Caco-2 (cell line): ENCODE measurements around the gene BCL2. TPM values are rescaled to one million over a fixed set of nuclear protein-coding genes. Genes with fewer than 3 reads are reported as not detected.

ENCODE experiments used
- BruUV-seq: library from RNA; stranded (reverse); fragments of 400-500 nt; replicated peaks from 2 replicates; lab custom pipeline; 2021; lab: Mats Ljungman, UMichigan
- CTCF ChIA-PET: fragments of 300-600 bp; sonication (Branson Sonifier 250); formaldehyde crosslinking; loops from one replicate; lab custom pipeline; 2022; ENCODE audit warnings: antibody characterized with exemption; lab: Charles Lee
- POLR2A ChIA-PET: fragments of 300-600 bp; sonication (Branson Sonifier 250); formaldehyde crosslinking; loops from one replicate; lab custom pipeline; 2022; ENCODE audit warnings: antibody characterized with exemption; lab: Charles Lee
- DNase-seq, 2 experiments: peaks; one replicate each; pipeline versions ENCODE4 v3.0.0 to v3.0.0-alpha.2; 2020 to 2022
- H3K27me3 ChIP-seq: replicated peaks from 2 replicates; pipeline ENCODE4 v1.6.0; 2011; ENCODE audit warnings: low read length; ENCODE audit not compliant: control insufficient read depth, insufficient read depth
- H3K36me3 ChIP-seq: 2 replicates; pipeline ENCODE4 v1.5.1; 2011; ENCODE audit warnings: low read length; ENCODE audit not compliant: control insufficient read depth, insufficient read depth
- H3K4me1 ChIP-seq: fragments of 250-450 bp; sonication (Bioruptor Pico); 2 replicates; pipeline ENCODE4 v1.5.1; 2020; ENCODE audit warnings: mild to moderate bottlenecking
- H3K4me3 ChIP-seq: 2 replicates; pipeline ENCODE4 v1.5.1; 2011; ENCODE audit warnings: low read depth, mild to moderate bottlenecking, control low read depth, low read length
- H3K9me3 ChIP-seq: fragments of 250-450 bp; sonication (Bioruptor Pico); 2 replicates; pipeline ENCODE4 v1.5.1; 2020; ENCODE audit warnings: mild to moderate bottlenecking, moderate library complexity
- H3K27ac Mint-ChIP-seq: one replicate; pipeline ENCODE4 v1.8.0; 2022; ENCODE audit warnings: mixed read lengths; ENCODE audit not compliant: unreplicated experiment
- H3K27me3 Mint-ChIP-seq: one replicate; pipeline ENCODE4 v1.8.0; 2022; ENCODE audit warnings: mixed read lengths; ENCODE audit not compliant: insufficient read depth, unreplicated experiment
- H3K36me3 Mint-ChIP-seq: one replicate; pipeline ENCODE4 v1.8.0; 2022; ENCODE audit warnings: mild to moderate bottlenecking, mixed read lengths; ENCODE audit not compliant: insufficient read depth, unreplicated experiment
- H3K4me1 Mint-ChIP-seq: one replicate; pipeline ENCODE4 v1.8.0; 2022; ENCODE audit warnings: low read depth, mixed read lengths; ENCODE audit not compliant: unreplicated experiment
- H3K4me3 Mint-ChIP-seq: one replicate; pipeline ENCODE4 v1.8.0; 2022; ENCODE audit warnings: mild to moderate bottlenecking, moderate library complexity, mixed read lengths; ENCODE audit not compliant: unreplicated experiment
- H3K9me3 Mint-ChIP-seq: one replicate; pipeline ENCODE4 v1.8.0; 2022; ENCODE audit warnings: mixed read lengths; ENCODE audit not compliant: unreplicated experiment
- intact Hi-C: fragments of 100-400 bp; cut with micrococcal nuclease; formaldehyde crosslinking; loops from one replicate; pipeline ENCODE4 v1.10.0; 2022; ENCODE audit not compliant: unreplicated experiment
- total RNA-seq: library from RNA; stranded (reverse); gene quantifications from 2 replicates; pipeline ENCODE4 v1.2.3, GENCODE V29; 2022
- TF ChIP-seq, protein P1 (sequence below), 2 experiments: fragments of 200-600 bp in 1 of 2; IDR thresholded peaks; 1 replicate in 1 of 2; 2 replicates in 1 of 2; pipeline versions ENCODE4 v1.5.1 to v1.8.0; 2011 to 2022; ENCODE audit warnings: antibody characterized with exemption in 1 of 2, control low read depth in 1 of 2, inconsistent platforms in 1 of 2, low read depth in 1 of 2, low read length in 1 of 2, mild to moderate bottlenecking in 1 of 2, moderate library complexity in 1 of 2; ENCODE audit not compliant: insufficient read depth in 1 of 2, severe bottlenecking in 1 of 2, unreplicated experiment in 1 of 2

The BCL2 gene
- total RNA-seq, 1 experiment from 2014 or later: 6.5 TPM

DNA sequence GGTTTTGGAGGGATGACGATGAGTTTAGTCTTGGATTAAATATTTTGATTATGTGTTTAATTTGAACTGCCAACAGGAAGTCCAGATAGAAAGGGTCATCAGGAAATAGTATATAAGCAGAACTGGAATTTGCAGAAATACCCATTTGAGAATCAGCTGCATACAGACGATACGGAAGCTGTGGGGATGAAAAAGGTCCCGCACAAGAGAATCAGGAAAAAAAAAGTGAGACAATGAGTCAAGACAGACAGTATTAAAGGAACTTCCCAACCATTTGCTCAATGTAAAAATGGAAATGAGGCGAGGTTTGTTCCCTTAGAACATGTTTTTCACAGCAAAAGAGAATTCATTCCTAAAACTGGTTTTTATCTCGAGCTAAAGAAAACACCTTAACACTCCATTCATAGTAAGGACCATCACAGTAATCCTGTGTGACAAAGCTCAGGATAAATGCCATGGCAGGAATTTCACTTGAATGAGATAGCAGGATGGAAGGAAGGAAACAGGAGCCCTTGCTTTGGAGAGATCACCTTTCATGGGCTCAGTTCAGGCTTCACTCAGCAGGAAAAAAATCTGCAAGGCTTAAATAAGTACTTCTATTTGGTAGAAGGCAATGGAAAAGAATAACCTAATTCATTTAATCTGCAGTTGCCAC is 29.3 kb downstream of the BCL2 start:
- Histone ChIP-seq H3K9me3 (no peaks in the 10 kb centered on the region), H3K27me3 (no peaks in the 10 kb centered on the region), H3K36me3 (no peaks in the 10 kb centered on the region), H3K4me1 (no peaks in the 10 kb centered on the region), H3K4me3 (no peak overlapping the region)
- TF ChIP-seq, protein P1, sequence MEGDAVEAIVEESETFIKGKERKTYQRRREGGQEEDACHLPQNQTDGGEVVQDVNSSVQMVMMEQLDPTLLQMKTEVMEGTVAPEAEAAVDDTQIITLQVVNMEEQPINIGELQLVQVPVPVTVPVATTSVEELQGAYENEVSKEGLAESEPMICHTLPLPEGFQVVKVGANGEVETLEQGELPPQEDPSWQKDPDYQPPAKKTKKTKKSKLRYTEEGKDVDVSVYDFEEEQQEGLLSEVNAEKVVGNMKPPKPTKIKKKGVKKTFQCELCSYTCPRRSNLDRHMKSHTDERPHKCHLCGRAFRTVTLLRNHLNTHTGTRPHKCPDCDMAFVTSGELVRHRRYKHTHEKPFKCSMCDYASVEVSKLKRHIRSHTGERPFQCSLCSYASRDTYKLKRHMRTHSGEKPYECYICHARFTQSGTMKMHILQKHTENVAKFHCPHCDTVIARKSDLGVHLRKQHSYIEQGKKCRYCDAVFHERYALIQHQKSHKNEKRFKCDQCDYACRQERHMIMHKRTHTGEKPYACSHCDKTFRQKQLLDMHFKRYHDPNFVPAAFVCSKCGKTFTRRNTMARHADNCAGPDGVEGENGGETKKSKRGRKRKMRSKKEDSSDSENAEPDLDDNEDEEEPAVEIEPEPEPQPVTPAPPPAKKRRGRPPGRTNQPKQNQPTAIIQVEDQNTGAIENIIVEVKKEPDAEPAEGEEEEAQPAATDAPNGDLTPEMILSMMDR (IDR thresholded peaks at IDR 0.05; ENCODE audit: insufficient read depth in 1 of 2, low read depth in 1 of 2, low read length in 1 of 2, severe bottlenecking in 1 of 2, unreplicated experiment in 1 of 2): no peak
- H3K9me3 Mint-ChIP-seq: no peaks in the 10 kb centered on the region
- ChIA-PET POLR2A (no interaction called here), CTCF (no interaction called here)
- no peaks in the 10 kb centered on the region for H3K36me3 Mint-ChIP-seq
- H3K4me1 Mint-ChIP-seq: no peaks in the 10 kb centered on the region
- BruUV-seq: no TSS peak
- no peak overlapping the region for H3K4me3 Mint-ChIP-seq
- intact Hi-C loops: no loop called here
- no peaks in the 10 kb centered on the region for H3K27me3 Mint-ChIP-seq
- H3K27ac Mint-ChIP-seq: no peak overlapping the region
- DNase-seq: no peak

DNA sequence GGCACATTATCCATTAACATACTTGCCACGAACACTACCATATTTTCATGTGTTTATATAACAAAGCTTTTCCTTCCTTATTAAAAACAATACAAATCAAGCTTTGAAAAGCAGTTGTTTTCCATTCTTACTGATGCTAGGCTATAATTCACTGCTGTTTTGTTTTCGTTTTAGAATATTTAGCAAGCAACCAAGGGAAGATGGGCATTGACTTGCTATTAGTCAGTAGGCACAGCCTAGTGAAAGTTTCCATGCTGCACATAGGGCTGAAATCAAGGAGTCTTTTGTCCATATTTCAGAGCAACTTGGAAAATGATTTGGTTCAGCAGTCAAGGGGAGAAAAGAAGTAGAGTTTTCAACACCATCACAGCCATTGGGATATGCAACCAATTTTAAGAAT is 31.3 kb downstream of the BCL2 start:
- H3K27me3 ChIP-seq: no peaks in the 10 kb centered on the region
- ChIA-PET CTCF (no interaction called here), POLR2A (no interaction called here)
- H3K4me3 Mint-ChIP-seq: no peak overlapping the region
- no TSS peak for BruUV-seq
- H3K4me3 ChIP-seq: no peak overlapping the region
- no peaks in the 10 kb centered on the region for H3K9me3 Mint-ChIP-seq
- H3K4me1 ChIP-seq: no peaks in the 10 kb centered on the region
- H3K4me1 Mint-ChIP-seq: no peaks in the 10 kb centered on the region
- intact Hi-C loops: no loop called here
- no peaks in the 10 kb centered on the region for H3K36me3 Mint-ChIP-seq
- no peaks in the 10 kb centered on the region for H3K27me3 Mint-ChIP-seq
- H3K9me3 ChIP-seq: no peaks in the 10 kb centered on the region
- H3K36me3 ChIP-seq: no peaks in the 10 kb centered on the region
- TF ChIP-seq, protein P1 (IDR thresholded peaks at IDR 0.05; ENCODE audit: insufficient read depth in 1 of 2, low read depth in 1 of 2, low read length in 1 of 2, severe bottlenecking in 1 of 2, unreplicated experiment in 1 of 2): no peak
- H3K27ac Mint-ChIP-seq: no peak overlapping the region
- DNase-seq: no peak

DNA sequence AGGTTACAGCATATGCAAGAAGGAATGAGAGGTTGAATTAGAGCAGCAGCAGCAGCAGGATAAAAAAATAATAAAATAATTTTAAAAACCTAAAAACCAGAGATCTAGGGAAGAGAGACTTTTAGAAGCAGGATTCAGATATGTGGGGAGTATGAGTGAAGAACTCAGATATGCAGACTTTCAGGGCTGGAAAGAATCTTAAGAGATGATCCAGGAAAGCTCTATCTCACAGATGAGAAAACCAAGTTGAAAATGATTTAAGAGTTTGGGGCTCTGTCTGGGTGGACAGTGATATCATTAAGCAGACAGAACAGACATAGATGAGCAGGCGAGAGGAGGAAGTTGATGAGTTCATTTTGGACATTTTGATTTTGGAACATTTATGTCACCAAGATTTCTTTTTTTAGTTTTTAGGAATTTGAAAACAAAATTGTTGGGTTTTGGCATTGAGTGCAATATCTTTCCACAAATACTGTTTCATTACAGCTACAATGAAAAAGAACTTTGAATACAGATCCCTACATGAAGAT is 31.8 kb downstream of the BCL2 start:
- TF ChIP-seq, protein P1 (IDR thresholded peaks at IDR 0.05; ENCODE audit: insufficient read depth in 1 of 2, low read depth in 1 of 2, low read length in 1 of 2, severe bottlenecking in 1 of 2, unreplicated experiment in 1 of 2): no peak
- no TSS peak for BruUV-seq
- Histone ChIP-seq H3K27me3 (no peaks in the 10 kb centered on the region), H3K9me3 (no peaks in the 10 kb centered on the region), H3K4me1 (no peaks in the 10 kb centered on the region), H3K36me3 (no peaks in the 10 kb centered on the region), H3K4me3 (no peak overlapping the region)
- Mint-ChIP-seq H3K27me3 (no peaks in the 10 kb centered on the region), H3K9me3 (no peaks in the 10 kb centered on the region), H3K36me3 (no peaks in the 10 kb centered on the region), H3K27ac (no peak overlapping the region), H3K4me1 (no peaks in the 10 kb centered on the region), H3K4me3 (no peak overlapping the region)
- intact Hi-C loops: no loop called here
- ChIA-PET POLR2A (no interaction called here), CTCF (no interaction called here)
- DNase-seq: no peak
